Stimulated activated CD4-positive, alpha-beta T cell treated with anti-CD3 and anti-CD28 coated beads, TNF-alpha, amount 100 ng/mL, for 48 hours (primary cell): Measurements from ENCODE around the gene DNASE2.

ENCODE experiments used
- DNase-seq, 3 donors: peaks; one replicate each; pipeline ENCODE4 v3.0.0-alpha.2; 2020; ENCODE audit warnings: low read depth in 3 of 3

Gene DNASE2

DNA sequence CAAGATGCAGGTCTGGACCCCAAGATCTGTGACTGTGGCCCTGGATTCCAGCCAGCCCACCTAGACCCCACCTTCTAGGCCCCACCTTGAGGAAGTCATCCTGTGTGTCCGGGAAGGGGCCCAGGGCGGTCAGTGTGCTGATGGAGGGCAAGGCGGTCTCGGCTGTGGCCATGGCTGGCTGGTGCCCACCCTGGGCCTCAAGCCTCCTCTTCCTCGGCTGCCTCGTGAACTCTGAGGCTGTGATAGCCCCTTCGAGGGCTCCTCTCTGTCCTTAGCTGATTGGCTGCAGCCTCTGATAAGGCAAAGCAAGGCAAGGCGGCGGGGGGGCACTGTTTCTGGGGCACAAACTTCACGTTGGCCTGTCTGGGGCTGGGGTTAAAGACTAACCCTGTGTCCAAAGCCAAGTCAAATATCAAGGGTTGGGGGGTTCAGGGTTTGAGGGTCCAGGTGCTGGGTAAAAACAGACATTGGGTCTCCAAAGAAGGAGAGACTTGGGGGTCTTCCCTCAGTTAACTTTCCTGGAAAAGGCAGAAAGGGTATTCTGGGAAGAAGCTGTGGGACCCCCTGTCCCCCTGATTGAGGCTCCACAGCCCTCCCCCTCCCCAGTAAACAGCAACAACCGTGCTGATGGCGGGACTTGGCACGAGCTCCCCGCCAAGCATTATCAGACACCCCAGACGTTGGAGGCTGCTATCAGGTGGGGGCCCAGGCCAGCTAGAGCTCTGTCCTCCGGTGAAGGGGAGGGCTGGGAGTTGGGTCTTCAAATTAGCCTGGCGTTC is 5.9 kb upstream of the DNASE2 start, which contains the start of gene KLF1:
Gene KLF1, minus strand, starts transcription at position 233 of the 779 bp plus-strand sequence. Its CDS starts 61 bp downstream, at position 172.
- DNase-seq, result no peak

DNA sequence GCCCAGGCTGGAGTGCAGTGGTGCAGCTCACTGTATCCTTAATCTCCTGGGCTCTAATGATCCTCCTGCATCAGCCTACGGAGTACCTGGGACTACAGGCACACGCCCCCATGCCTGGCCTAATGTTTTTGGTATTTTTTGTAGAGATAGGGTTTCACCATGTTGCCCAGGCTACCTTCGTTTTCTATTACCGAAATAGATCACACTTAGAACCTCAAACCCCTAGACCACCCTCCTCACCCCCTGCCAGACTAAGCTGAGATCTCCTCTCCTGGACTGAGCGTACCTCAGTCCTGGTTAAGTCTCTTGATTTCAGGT is 5.4 kb upstream of the DNASE2 start:
- no peak for DNase-seq

DNA sequence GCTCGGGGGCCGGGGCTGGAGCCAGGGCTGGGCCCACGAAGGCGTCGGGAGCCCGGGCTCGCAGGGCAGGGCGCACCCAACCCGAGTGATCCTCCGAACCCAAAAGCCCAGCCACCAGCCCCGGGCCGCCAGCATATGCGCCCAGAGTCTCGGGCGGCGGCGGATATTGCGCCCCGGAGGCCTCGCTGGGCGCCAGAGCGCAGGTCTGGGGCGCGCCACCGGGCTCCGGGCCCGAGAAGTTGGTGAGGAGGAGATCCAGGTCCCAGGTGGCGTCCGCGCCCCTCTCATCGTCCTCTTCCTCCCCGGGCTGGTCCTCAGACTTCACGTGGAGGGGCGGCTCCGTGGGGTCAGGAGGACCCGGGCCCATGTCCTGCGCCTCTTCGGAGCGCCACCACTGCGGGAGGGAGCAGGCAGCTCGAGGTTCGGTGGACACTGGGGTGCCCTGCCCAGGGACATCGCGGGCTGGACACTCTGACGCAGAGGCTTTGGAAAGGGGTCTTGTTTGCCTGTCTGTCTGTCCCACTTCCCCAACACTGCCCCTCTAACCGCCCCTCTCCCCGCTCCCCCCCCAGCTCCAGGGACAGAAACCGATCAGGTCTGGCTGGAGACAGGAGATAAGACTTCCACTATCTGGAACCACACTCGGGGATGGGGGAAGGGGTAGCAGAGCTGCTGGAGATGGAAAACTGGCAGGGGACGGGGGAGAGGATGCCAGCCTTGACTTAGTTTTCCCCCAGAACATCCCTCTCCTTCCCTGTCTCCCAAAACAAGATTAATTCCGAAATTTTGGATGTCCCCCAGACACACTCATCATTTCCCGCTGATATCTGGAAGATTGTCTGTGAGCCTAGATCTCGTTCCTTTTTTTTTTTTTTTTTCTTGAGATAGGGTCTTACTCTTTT is 4.8 kb upstream of the DNASE2 start:
- no peak for DNase-seq

DNA sequence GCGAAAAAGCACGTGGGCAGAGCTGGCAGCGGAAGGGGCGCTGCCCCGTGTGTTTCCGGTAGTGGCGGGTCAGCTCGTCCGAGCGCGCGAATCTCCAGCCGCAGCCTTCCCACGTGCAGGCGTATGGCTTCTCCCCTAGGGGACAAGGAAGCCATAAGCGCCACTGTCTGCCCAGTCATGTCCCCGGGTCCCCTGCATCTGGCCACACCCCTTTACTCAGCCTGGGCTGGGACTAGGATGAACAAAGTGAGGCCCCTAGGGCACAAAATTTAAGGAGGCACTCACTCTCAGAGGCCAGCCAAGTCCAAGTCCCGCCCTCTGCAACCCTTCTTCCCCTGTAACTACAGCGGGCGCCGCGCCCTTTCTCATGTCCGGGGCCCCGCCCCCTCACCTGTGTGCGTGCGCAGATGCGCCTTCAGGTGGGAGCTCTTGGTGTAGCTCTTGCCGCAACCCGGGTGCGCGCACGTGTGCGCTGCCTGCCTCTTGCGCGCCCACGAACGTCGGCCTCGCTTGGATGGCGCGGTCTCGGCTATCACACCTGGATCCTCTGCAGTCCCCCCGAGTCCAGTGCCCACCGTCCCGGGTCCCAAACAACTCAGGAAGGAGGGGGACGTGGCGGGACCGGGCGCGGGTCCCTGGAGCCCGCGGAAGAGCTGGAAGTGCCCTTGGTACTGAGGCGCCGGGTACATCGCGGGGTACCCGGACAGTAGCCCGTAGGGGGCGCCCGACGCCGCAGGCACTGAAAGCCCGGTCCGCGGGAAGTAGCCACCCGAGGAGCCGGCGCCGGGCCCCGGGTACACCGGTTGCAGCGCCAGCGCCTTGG is 3.9 kb upstream of the DNASE2 start:
- DNase-seq, result peak; percentile 77 to 95 (median 92)

DNA sequence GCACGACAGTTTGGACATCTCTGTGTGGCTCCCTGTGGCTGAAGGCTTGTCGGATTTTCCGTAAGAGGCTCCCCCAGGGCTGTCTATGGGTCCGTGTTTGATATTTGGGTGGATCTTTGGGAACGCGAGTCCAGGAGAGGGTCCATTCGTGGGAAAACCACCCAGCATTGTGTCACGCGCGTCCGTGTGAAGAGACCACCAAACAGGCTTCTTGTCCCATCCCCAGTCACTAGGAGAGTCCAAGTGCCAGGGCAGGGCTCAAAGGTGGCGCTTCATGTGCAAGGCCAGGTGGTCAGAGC is 3.3 kb upstream of the DNASE2 start:
- no peak for DNase-seq

DNA sequence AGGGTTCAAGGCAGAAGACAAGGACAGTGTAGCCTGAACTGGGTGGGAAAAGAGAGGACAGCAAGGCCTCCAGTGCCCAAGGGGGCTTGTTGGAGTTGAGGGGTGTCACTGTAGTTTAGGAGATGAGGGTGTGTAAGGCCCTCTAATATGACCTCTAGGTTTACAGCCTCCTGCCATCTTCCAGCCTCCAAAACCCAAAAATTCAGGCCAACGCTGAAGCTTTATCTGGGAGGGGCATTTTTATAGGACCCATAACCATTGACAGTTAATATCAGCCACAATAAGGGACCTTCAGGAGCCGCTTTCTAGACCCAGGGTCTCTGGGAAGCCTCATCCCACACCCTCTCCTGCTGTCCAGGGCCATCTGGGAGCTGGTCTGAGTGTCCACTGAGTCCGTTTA is 3.0 kb upstream of the DNASE2 start:
- no peak for DNase-seq

DNA sequence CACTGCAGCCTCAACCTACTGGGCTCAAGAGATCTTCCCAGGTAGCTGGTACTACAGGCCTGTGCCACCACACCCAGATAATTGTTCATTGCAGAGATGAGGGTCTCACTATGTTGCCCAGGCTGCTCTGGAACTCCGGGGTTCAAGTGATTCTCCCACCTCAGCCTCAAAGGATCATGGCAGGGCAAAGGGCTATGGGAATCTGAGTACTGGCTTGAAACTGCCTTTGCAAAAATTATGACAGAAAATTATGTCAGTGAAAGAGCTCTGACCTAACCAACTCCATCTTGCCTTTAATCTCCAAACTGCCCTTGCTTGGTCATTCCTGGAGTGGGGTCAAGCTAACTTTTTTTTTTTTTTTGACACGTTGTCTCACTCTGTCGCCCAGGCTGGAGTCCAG is 1.3 kb upstream of the DNASE2 start:
- DNase-seq, result no peak

DNA sequence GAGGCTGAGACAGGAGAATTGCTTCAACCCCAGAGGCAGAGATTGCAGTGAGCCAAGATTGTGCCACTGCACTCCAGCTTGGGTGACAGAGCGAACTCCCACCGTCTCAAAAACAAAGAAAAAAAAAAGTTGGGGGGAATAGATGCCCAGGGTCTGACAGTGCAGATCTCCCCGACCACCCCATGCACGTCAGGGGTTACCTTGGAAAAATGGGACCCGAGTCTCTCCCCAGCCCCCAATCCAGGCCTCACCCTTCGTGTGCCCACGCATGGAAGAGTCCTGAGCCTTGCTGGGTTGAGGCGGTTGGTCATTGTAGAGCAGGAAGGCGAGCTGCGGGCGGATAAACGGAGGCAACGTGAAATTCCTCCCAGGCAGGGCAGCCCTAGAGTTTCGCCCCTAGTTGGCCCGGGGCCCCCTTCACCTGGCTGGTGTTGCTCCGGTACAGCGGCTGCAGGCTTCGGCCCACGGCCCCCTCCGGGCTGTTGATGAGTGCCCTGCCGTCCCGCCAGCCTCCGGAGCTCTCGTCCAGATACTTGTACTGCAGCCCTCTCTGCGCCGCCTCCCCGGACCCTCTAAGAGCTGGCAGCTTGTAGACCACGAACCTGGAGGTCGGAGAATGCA is 588 bp downstream of the DNASE2 start:
- DNase-seq, result no peak

DNA sequence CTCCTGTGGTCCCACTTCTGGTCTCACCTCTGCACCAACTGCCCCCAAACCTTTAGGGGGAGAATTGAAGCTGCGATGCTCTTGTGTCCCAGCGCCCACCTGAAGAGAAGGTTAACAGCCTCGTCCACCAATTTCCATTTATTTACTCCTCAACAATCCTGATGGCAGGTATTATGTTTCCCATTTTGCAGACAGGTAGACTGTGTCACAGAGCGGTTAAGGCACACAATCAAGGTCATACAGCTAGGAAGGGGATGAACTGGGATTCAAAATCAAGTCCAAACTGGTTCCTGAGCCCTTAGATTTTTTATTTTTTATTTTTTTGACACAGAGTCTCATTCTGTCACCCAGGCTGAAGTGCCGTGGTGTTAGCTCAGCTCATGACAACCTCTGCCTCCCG is 6.2 kb downstream of the DNASE2 start:
- no peak for DNase-seq

DNA sequence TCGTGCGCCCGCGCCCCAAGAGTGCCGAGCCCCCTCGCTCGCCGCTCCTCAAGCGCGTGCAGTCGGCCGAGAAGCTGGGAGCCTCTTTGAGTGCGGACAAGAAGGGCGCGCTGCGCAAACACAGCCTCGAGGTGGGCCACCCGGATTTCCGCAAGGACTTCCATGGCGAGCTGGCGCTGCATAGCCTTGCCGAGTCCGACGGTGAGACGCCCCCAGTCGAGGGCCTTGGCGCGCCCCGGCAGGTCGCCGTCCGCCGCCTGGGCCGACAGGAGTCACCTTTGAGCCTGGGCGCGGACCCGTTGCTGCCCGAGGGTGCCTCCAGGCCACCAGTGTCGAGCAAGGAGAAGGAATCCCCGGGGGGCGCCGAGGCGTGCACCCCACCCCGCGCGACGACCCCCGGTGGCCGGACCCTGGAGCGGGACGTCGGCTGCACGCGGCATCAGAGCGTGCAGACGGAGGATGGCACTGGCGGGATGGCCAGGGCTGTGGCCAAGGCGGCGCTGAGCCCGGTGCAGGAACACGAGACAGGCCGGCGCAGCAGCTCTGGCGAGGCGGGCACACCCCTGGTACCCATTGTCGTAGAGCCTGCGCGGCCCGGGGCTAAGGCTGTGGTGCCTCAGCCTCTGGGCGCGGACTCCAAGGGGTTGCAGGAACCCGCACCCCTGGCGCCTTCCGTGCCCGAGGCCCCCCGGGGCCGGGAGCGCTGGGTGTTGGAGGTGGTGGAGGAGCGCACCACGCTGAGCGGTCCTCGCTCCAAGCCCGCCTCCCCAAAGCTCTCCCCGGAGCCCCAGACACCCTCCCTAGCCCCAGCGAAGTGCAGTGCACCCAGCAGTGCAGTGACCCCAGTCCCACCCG is 7.1 kb downstream of the DNASE2 start:
- no peak for DNase-seq

DNA sequence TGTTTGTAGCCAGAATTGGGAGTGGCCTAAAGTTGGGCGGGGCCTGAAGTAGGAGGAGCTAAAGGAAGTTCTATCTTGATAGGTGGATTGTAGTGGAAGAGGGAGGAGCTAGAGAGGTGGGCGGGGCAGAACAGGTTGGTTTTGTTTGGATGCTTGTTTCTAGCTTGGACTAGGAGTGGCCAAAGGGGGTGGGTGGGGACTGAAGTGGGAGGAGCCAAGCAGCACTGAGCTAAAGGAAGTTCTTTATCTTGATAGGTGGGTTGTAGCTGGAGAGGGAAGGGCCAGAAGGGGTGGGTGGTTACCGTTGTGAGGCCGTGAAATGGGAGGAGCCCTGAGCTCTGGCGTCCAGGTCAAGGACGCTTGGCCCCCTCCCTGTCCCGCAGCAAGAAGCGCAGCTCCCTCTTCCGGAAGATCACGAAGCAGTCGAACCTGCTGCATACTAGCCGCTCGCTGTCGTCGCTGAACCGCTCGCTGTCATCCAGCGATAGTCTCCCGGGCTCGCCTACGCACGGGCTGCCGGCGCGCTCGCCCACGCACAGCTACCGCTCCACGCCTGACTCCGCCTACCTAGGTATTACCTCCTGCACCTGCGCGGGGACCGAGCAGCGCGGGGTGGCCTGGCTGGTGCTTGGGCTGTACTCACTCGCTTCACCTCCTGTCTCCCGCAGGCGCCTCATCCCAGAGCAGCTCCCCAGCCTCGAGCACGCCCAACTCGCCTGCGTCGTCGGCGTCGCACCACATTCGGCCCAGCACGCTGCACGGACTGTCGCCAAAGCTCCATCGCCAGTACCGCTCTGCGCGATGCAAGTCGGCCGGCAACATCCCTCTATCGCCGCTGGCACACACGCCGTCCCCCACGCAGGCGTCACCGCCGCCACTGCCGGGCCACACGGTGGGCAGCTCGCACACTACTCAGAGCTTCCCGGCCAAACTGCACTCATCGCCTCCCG is 8.0 kb downstream of the DNASE2 start:
- DNase-seq, result peak in 2 of 3 donors; percentile 57 to 73

DNA sequence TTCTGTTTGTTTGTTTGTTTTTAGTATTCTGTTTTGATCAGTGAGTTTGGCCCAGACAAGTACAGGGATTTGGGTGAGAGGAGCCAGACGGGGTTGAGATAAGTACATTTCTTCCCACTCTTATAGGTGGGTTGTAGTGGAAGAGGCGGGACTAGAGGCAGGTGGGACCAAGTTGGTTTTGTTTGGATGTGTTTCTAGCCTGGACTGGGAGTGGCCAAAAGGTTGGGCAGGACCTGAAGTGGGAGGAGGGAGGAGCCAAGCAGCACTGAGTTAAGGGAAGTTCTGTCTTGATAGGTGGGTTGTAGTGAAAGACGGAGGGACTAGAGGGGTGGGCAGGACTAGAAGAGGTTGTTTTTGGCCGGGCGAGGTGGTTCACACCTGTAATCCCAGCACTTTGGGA is 9.0 kb downstream of the DNASE2 start:
- DNase-seq, result no peak

DNA sequence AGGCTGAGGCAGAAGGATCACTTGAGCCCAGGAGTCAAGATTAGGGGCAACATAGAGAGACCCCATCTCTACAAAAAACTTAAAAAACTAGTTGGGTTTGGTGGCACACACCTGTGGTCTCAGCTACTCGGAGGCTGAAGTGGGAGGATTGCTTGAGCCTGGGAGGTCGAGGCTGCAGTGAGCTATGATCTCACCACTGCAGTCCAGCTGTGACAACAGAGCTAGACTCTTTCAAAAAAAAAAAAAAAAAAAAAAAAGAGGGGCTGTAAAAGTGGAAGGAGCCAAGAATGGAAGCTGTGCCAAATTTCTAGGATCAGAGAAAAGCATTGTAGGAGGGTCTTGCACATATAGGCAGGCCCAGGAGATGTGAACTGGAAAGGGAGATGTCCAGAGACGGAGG is 9.6 kb downstream of the DNASE2 start:
- no peak for DNase-seq

DNA sequence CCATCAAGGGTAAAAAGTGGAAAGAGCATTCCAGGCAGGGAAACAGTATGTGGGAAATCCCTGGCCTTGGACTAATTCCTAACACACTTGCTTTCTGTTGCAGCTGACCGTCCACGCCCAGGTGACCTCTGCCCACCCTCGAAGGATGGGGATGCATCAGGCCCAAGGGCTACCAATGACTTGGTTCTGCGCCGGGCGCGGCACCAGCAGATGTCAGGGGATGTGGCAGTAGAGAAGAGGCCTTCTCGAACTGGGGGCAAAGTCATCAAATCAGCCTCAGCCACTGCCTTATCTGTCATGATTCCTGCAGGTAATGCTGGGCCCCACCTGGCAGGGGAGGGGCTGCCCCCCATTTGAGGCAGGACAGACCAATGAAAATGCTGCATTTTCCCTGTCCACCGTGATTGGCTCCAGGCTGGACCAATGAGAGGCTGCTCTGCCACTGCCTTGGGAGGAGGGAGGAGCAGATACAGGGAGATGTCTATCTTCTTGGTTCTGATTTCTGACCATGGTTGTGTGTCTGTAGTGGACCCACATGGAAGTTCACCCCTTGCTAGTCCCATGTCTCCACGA is 12.6 kb downstream of the DNASE2 start:
- no peak for DNase-seq

DNA sequence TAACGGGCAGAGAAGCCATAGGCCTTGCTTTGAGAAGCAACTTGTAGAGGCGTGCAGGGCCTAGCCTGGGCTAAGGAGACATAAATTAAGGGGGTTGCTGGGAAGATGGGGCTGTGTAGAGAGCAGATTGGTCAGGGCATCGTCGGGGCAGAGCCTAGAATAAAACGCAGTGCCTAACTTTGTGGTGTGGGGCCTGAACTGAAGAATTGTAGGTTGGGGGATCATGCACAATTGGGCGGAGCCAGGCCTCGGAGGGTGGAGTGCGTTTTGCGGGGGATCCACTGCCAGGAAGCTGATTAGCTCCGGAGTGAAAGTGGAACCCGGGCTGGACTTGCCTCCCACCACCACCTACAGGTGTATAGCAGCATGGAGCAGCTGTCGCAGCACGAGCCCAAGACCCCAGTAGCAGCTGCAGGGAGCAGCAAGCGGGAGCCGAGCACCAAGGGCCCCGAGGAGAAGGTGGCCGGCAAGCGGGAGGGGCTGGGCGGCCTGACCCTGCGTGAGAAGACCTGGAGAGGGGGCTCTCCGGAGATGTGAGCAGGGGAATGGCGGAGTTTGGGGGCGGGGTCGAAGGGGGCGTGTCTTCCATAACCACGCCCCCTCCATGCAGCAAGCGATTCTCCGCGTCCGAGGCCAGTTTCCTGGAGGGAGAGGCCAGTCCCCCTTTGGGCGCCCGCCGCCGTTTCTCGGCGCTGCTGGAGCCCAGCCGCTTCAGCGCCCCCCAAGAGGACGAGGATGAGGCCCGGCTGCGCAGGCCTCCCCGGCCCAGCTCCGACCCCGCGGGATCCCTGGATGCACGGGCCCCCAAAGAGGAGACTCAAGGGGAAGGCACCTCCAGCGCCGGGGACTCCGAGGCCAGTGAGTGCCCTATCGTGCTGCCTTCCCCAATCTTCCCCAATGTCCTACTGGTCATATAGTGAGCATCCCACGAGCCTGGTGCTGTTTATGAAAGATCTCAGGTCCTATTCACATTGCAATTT is 13.8 kb downstream of the DNASE2 start:
- peak; percentile 35 to 64 (median 56) for DNase-seq

DNA sequence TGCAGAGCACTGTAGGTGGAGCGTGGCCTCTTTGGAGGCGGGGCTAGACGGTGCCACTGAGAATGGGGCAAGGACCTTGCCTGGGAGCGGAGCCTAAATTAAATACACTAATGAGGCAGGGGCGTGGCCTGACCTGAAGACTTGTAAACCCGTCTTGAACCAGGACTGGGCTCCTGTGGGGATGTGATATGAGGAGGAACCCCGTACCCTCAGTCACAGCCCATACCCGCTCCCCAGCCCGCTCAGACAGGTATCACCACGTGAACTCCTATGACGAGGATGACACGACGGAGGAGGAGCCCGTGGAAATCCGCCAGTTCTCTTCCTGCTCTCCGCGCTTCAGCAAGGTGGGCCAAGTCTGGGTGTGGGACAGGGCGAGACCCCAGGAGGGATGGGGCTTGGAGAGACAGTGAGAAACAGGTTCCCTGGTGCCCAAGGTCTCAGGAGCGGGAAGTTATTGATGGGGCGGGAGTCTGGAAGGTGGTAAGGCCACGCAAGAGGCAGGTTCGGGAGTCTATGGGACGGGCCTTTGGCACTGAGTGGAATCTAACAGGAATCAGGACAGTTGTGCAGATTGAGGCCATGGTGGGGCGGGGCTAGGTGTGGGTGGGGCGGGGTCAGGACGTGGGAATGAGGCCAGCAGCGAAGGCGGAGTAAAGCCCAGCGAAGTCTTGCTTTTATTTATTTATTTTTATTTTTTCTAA is 14.7 kb downstream of the DNASE2 start:
- no peak for DNase-seq

DNA sequence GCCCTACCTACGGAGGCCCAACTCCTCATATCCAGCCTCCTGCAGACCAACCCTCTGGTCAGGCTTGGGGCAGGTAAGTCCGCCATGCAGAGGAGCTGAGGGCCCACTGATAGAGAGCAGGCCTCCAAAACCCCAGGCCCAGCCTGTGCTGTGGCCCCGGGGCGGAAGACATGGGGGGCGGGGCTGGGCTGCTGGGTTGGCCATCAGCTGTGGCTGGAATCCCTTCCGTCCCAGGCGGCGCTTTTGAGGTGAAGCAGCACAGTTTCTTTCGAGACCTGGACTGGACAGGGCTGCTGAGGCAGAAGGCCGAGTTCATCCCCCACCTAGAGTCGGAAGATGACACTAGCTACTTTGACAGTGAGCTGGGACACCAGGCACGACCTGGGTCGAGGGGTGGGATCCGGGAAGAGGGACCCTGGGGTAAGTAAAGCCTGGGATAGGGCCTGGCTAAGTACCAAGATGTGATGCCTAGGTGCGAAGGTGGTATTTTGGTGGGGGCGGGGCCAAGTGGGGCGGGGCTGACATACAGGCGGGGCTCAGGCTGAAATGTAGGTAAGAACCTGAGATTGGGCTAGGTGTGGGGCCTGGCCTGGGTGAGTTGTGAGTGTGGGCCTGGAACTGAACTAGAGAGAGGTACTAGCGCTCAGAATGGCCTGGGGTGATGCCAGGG is 15.4 kb downstream of the DNASE2 start:
- DNase-seq, result no peak
